ENCODE data around the gene ZNF446. TPM values are rescaled to one million over a fixed set of nuclear protein-coding genes. Genes with fewer than 3 reads are reported as not detected.
"Not testable (repeated sequence)": the region's sequence is repeated elsewhere in the genome, so short reads cannot be mapped to it uniquely, and the experiment has no call there.

The ZNF446 gene
- polyA plus RNA-seq (2013, experiment 1 of 2; ENCODE audit: insufficient read length): 7.3 TPM
- 5.8 TPM for polyA plus RNA-seq (2013, experiment 2 of 2; ENCODE audit: insufficient read length)

GRCh38 chr19:58475714-58476497 is at the start of gene ZNF446:
TSS of gene ZNF446 (plus strand) at chr19:58476352. CDS start at chr19:58477219, 867 bp downstream.
- DNase-seq: peak; percentile 97

GRCh38 chr19:58428617-58429016 is 47.5 kb upstream of the ZNF446 start:
- no peak for DNase-seq

DNA sequence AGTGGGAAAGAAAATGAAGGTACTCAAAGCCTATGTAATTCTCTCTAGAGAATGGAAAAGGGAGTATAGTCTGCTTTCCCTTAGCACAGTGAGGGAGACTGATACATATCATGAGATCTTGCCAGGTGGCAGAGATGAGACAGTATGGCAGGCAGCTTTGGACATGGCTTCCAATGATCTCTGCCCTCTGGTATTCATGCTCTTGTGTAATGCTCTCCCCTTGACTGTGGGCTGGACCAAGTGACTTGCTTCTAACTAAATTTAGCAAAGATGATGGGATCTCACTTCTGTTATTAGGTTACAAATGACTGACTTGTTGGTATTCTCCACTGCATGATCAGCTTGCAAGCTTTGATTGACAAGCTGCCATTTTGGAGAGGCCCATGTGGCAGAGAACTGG is 46.4 kb upstream of the ZNF446 start:
- no peak for DNase-seq

DNA sequence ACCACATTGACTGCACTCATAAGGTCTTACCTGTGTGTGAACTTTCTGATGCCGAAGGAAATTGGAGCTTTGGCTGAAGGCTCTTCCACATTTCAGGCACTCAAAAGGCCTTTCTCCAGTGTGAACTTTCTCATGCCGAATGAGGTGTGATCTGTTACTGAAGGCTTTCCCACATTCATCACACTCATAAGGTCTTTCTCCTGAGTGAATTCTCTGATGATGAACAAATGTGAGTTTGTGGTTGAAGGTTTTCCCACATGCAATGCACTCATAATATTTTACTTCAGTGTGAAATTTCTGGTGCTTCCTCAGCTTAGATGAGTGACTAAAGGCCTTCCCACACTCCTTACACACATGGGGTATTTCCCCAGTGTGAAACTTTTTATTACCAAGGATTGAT is 41.9 kb upstream of the ZNF446 start:
- peak; percentile 16 for DNase-seq

- DNase-seq: peak; percentile 100
These were observed 36.3 kb upstream of the ZNF446 start, which contains the start of gene ZNF132 for GRCh38 chr19:58439576-58440554. TSS of gene ZNF132 (minus strand) at chr19:58440153. CDS start at chr19:58439821, 332 bp downstream.

- DNase-seq: no peak
These were observed 35.6 kb upstream of the ZNF446 start for GRCh38 chr19:58440556-58440955.

DNA sequence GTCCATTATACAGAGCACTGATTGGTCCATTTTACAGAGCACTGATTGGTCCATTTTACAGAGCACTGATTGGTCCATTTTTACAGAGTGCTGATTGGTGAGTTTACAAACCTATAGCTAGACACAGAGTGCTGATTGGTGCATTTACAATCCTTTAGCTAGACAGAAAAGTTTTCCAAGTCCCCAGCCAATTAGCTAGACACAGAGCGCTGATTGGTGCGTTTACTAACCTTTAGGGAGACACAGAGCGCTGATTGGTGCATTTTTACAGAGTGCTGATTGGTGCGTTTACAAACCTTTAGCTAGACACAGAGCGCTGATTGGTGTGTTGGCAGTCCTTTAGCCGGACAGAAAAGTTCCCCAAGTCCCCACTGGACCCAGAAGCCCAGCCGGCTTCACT is 33.2 kb upstream of the ZNF446 start:
- DNase-seq: not testable (repeated sequence)

DNA sequence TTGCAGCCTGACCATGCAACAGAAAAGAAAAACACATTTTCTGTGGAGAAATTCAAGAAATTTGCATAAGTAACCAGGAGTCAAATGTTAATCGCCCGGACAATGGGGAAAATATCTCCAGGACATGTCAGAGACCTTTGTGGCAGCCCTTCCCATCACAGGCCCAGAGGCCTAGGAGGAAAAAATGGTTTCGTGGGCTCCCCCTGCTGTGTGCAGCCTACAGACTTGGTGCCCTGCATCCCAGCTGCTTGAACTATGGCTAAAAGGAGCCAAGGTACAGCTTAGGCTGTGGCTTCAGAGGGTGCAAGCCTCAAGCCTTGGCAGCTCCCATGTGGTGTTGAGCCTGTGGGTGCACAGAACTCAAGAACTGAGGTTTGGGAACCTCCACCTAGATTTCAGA is 27.3 kb upstream of the ZNF446 start:
- DNase-seq: not testable (repeated sequence)

- not testable (repeated sequence) for DNase-seq
These were observed 26.2 kb upstream of the ZNF446 start for GRCh38 chr19:58449980-58450379.

DNA sequence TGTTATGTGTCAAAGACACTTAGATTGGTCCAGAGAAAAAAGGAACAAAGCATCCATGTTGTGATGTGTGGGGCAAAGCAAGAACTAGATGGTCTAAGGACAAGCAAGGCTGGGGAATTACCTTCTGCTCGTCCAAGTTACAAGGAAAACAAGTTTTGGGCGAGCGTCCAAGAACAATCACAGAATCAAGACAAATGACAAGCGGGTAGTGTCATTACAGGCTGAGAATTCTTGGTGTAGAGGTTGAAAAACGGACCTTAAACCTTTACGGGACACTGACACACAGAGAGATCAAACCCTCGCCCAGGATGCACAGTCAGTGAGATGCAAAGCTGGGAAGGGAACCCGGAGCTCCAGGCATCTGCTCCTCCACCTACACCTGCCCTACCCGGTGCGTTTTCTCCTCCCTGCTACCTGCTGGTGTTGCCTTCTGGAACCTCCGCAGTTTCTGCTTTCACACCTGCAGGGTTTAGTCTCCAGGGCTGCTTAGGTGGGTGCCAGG is 25.2 kb upstream of the ZNF446 start:
- DNase-seq: no peak

- DNase-seq: peak; percentile 96
These were observed 24.6 kb upstream of the ZNF446 start, which contains the start of gene ZNF324B for GRCh38 chr19:58451358-58452101. TSS of gene ZNF324B (plus strand) at chr19:58451622. CDS start at chr19:58453702, 2,080 bp downstream.

GRCh38 chr19:58453743-58454142 is 22.4 kb upstream of the ZNF446 start:
- no peak for DNase-seq

DNA sequence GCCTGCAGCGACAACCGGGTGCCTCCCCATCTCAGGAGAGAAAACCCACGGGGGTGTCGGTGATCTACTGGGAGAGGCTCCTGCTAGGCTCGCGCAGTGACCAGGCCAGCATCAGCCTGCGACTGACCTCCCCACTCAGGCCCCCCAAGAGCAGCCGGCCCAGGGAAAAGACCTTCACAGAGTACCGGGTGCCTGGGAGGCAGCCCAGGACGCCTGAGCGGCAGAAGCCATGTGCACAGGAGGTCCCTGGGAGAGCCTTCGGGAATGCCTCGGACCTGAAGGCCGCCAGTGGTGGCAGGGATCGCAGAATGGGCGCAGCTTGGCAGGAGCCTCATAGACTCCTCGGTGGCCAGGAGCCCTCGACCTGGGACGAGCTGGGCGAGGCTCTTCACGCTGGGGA is 20.8 kb upstream of the ZNF446 start:
- no peak for DNase-seq

DNA sequence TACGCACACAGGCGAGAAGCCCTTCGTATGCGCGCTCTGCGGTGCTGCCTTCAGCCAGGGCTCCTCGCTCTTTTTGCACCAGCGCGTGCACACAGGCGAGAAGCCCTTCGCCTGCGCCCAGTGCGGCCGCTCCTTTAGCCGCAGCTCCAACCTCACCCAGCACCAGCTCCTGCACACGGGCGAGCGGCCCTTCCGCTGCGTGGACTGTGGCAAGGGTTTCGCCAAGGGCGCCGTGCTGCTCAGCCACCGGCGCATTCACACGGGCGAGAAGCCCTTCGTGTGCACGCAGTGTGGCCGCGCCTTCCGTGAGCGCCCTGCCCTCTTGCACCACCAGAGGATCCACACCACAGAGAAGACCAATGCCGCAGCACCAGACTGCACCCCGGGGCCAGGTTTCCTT is 20.0 kb upstream of the ZNF446 start:
- no peak for DNase-seq

DNA sequence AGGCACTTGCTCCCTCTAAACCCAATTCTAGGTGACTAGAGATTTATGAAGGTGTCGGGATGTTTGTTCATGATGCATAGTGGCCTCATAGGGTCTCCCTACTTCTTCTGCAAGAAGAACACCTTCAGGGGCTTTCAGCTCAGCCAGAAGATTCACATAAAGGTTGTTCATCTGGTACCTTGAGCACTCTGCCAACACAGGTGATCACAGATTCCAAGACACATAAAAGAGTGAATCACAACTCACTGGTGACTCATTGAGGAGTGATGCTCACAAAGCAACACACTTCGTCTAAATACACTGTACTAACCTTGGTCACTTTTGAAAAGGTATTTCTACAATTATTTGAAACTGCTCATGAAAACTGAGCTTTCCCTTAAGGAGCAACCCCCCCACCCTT is 16.1 kb upstream of the ZNF446 start:
- no peak for DNase-seq

GRCh38 chr19:58466089-58466759 is 9.9 kb upstream of the ZNF446 start:
- DNase-seq: no peak

DNA sequence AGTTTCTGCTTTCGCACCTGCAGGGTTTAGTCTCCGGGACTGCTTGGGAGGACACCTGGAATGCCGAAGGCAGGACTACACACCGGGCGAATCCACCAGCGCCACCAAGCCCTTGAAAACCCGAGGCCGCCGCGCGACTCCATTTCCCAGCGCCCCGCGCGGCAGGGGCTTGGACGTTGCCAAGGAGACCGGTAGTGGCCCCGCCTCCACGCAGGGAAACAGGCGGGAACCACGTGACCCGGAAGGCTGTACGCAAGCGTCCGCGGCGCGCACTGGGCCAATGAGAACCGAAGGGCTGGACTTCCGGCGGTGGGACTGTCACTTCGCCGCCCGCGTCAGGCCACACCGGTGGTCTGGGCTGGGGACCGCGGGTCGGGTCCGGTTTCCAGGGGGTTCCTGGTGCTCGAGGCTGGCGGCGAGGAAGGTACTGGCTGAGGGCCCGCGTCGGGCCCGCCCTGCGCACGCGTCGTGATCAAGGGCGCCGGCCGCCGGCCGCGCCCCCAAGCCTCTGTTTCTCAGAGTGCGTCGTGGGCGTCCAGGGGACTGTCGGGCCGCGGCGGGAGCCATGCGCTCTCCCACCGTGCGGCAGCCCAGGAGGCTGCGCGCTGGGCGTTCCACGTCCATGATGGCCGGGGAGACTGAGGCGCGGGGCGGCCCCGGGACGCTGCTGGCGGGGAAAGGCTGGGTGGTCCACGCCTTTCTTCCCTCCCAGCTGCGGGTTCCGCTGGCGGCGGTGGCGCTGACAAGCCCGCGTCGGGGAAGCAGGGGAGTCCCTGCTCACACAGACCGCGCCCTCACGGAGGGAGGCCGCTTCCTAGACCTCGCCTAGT is 9.2 kb upstream of the ZNF446 start, which contains the start of gene ZNF324:
TSS of gene ZNF324 (plus strand) at position 321 of the 830 bp plus-strand sequence. CDS start 2,106 bp downstream, outside the sequence.
- DNase-seq: peak; percentile 96

GRCh38 chr19:58468216-58468839 is 7.8 kb upstream of the ZNF446 start:
- DNase-seq: no peak

DNA sequence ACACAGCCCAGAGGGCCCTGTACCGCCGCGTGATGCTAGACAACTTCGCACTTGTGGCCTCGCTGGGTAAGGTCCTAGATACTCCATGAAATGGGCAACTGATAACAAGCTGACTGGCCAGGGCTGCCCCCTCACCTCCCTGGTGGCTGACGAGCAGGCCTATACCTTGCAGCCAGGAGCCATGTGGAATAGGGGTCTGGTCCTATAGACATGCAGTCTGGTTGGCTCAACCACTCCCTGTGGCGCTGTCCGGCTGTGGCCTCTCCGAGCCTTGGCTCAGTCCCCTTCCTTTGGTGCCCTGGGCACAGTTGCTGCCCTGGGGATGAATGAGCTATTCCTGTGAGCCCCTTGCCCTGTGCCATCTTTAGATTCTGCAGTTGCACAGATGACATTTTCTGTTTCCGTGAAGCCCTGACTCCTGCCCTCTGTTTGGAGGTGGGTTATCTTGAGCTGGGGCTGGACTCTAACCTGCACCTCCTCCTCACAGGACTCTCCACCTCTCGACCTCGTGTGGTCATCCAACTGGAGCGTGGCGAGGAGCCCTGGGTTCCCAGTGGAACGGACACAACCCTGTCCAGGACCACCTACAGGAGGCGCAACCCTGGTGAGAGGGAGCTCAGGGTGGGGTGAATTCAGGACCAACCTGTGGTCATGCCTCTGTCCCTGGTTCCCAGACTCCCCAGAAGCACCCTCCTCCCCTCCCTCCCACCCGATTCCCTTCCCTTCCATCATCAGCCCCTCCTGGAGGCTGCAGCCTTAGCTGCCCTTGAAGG is 6.7 kb upstream of the ZNF446 start:
- DNase-seq: no peak
